COLO668 (cell line): ENCODE results near the gene OR4F3.
"Not testable (repeated sequence)": the region's sequence is repeated elsewhere in the genome, so short reads cannot be mapped to it uniquely, and the experiment has no call there.

ENCODE experiments used
- DNase-seq: peaks from one replicate; lab custom pipeline; 2025; ENCODE audit not compliant: unreplicated experiment; lab: John Stamatoyannopoulos, UW

The OR4F3 gene

GRCh38 chr5:181366968-181367367 is at the start of gene OR4F3:
Gene OR4F3, plus strand, starts transcription at chr5:181367268.
- not testable (repeated sequence) for DNase-seq
